AG04449 (cell line): ENCODE results near the gene SAMM50.
"Not testable (repeated sequence)": the region's sequence is repeated elsewhere in the genome, so short reads cannot be mapped to it uniquely, and the experiment has no call there.

Experiments used
- CTCF ChIA-PET: fragments of 350-600 bp; formaldehyde crosslinking; extraction: SDS; loops from one replicate; lab custom pipeline; 2021; ENCODE audit warnings: antibody characterized with exemption; lab: Yijun Ruan, JAX
- POLR2A ChIA-PET: fragments of 400-600, 350-600 bp; formaldehyde crosslinking; extraction: SDS; loops from one replicate; lab custom pipeline; 2020; ENCODE audit warnings: antibody characterized with exemption, inconsistent platforms; lab: Yijun Ruan, JAX
- DNase-seq: peaks from one replicate; pipeline ENCODE4 v3.0.0-alpha.2; 2010; ENCODE audit warnings: low read depth, low spot score
- H3K4me3 ChIP-seq: 2 replicates; pipeline ENCODE4 v1.5.1; 2011; ENCODE audit warnings: low read depth, mild to moderate bottlenecking, control low read depth, low read length
- TF ChIP-seq, protein P1 (sequence below): IDR thresholded peaks from one replicate; pipeline ENCODE4 v1.5.1; 2011; ENCODE audit warnings: mild to moderate bottlenecking, moderate library complexity, low read length, control low read depth, inconsistent platforms; ENCODE audit not compliant: insufficient read depth; ENCODE audit errors: missing control alignments

SAMM50 gene

GRCh38 chr22:44003405-44004103, 48.3 kb downstream of the SAMM50 start:
- ChIA-PET CTCF (interaction anchor here (1.1 to 9.8 kb wide), 5 partner anchors 10 to 622 kb away, joined by 4 to 95 read pairs (median 7); no protein-coding TSS in a partner anchor), POLR2A (interaction anchor here (0.6 kb wide), 1 partner anchor 67 kb away, joined by 3 read pairs; no protein-coding TSS in a partner anchor)
- no peak overlapping the region for H3K4me3 ChIP-seq
- no peak for DNase-seq
- TF ChIP-seq, protein P1, sequence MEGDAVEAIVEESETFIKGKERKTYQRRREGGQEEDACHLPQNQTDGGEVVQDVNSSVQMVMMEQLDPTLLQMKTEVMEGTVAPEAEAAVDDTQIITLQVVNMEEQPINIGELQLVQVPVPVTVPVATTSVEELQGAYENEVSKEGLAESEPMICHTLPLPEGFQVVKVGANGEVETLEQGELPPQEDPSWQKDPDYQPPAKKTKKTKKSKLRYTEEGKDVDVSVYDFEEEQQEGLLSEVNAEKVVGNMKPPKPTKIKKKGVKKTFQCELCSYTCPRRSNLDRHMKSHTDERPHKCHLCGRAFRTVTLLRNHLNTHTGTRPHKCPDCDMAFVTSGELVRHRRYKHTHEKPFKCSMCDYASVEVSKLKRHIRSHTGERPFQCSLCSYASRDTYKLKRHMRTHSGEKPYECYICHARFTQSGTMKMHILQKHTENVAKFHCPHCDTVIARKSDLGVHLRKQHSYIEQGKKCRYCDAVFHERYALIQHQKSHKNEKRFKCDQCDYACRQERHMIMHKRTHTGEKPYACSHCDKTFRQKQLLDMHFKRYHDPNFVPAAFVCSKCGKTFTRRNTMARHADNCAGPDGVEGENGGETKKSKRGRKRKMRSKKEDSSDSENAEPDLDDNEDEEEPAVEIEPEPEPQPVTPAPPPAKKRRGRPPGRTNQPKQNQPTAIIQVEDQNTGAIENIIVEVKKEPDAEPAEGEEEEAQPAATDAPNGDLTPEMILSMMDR: peak; percentile 10

DNA sequence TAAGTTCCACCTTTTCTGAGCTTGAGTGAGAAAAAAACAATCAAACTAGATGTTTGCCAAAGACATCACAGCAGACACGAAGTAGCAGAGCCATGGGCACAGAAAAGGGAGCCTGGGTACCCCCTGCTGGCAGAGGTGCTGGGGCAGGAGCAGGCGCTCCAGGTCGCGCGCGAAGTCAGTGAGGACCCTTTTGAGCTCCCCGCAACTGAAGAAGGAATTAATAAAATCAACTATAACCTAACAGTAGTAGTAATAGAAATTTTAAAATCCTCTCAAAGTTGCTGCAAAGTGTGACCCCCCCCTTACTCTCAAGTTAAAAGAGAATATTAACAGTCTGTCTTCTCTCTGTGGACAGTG, 48.8 kb downstream of the SAMM50 start:
- no peak overlapping the region for H3K4me3 ChIP-seq
- TF ChIP-seq, protein P1: no peak
- CTCF ChIA-PET: interaction anchor here (1.1 to 9.8 kb wide), 6 partner anchors 10 to 622 kb away, joined by 4 to 95 read pairs (median 6); no protein-coding TSS in a partner anchor
- DNase-seq: no peak
- POLR2A ChIA-PET: interaction anchor here (0.6 kb wide), 1 partner anchor 66 kb away, joined by 3 read pairs; no protein-coding TSS in a partner anchor

GRCh38 chr22:44005524-44005923, 50.3 kb downstream of the SAMM50 start:
- ChIA-PET CTCF (interaction anchor here (0.9 to 9.8 kb wide), 4 partner anchors 10 to 81 kb away, joined by 3 to 95 read pairs (median 6); no protein-coding TSS in a partner anchor), POLR2A (no interaction called here)
- no peak overlapping the region for H3K4me3 ChIP-seq
- no peak for DNase-seq
- TF ChIP-seq, protein P1: no peak

DNA sequence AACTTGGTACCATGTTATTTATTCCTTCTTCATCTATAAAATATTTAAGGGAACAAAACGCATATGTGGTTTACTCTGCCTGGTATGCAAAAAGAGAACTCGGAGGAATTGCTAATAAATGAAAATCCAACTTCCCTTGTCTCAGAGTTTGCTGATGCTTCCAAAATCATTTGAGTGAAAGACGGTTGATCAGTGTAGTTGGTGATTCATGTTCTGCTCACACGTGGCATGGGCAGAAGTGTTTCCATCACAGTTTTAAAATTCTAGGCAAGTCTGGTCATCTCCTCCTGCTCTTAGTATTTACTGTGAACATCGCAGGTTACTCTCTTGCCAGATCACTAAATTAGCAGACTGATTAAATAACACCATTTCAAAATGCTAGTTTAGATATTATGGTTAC, 56.9 kb downstream of the SAMM50 start:
- CTCF ChIA-PET: interaction anchor here (1.4 kb wide), 1 partner anchor 17 kb away, joined by 3 read pairs; no protein-coding TSS in a partner anchor
- POLR2A ChIA-PET: no interaction called here
- TF ChIP-seq, protein P1: no peak
- no peak overlapping the region for H3K4me3 ChIP-seq
- no peak for DNase-seq

DNA sequence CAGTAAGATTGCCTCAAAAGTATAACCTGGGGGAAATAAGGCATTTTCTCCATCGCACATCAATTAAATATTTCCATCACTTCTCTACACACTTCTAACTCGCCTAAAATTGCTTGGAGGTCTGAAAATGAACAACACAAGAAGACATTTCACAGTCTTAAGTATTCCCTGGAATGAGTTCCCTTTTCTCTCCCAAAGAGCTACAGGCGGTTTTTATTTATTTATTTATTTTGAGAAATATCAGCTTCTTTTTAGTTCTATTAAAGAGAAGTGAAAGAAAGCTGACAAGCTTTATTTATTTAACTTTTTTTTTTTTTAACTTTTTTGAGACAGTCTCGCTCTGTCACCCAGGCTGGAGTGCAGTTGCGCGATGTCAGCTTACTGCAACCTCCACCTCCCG, 57.3 kb downstream of the SAMM50 start:
- no peak for DNase-seq
- ChIA-PET CTCF (interaction anchor here (0.7 to 1.4 kb wide), 2 partner anchors 17 to 19 kb away, joined by 3 to 5 read pairs; no protein-coding TSS in a partner anchor), POLR2A (no interaction called here)
- TF ChIP-seq, protein P1: no peak
- no peak overlapping the region for H3K4me3 ChIP-seq

- H3K4me3 ChIP-seq: no peak overlapping the region
- ChIA-PET POLR2A (no interaction called here), CTCF (interaction anchor here (1.1 to 1.3 kb wide), 4 partner anchors 10 to 611 kb away, joined by 3 to 13 read pairs (median 4); partner anchors contain the start of gene PARVB)
- no peak for DNase-seq
- TF ChIP-seq, protein P1: no peak
Measured at GRCh38 chr22:44014241-44014640, 59.0 kb downstream of the SAMM50 start.

GRCh38 chr22:44016586-44016985, 61.3 kb downstream of the SAMM50 start:
- DNase-seq, CTCF ChIA-PET, POLR2A ChIA-PET, H3K4me3 ChIP-seq: not testable (repeated sequence)
